ENCODE results near the gene TRHDE.

The TRHDE gene

DNA sequence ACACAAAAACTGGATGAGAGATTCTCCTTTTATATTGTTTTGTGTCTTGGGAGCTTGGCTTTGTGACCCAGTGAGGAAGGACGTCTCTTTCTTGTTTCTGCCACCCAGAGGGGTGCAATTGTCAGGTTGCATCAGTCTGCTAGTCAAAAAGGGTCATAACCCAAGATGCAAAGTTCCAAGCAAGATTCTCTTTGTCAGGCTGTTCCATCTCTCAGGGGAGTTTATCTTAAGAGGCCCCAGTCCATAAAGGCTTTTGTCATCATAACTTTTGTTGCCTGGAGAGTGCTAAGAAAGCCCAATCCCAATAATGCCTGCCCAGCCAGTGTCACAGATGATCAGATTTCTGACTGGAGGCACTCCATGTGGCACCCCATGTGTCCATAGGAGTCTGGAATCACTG lies 444.9 kb downstream of the TRHDE start:
- no peaks in the 10 kb centered on the region for H3K9me3 ChIP-seq (ENCODE audit: low read length)
- H3K4me1 ChIP-seq (ENCODE audit: insufficient read depth, low read length, severe bottlenecking), result no peaks in the 10 kb centered on the region
- no peak overlapping the region for H2AFZ ChIP-seq (ENCODE audit: low read length)
- no peaks in the 10 kb centered on the region for H4K20me1 ChIP-seq (ENCODE audit: insufficient read depth, low read length)
- H3K9me2 ChIP-seq (ENCODE audit: low read depth, low read length), result no peaks in the 10 kb centered on the region
- H3K4me2 ChIP-seq (ENCODE audit: low read length), result no peak overlapping the region
- no peaks in the 10 kb centered on the region for H3K36me3 ChIP-seq (ENCODE audit: insufficient read depth, low read length)
- H3K27me3 ChIP-seq (ENCODE audit: insufficient read depth, low read length), result no peaks in the 10 kb centered on the region
- no peak overlapping the region for H3K27ac ChIP-seq (ENCODE audit: low read depth, low read length, poor library complexity, severe bottlenecking)
- H3K79me2 ChIP-seq (ENCODE audit: insufficient read depth, low read length), result no peaks in the 10 kb centered on the region
- TF ChIP-seq EZH2 (IDR thresholded peaks at IDR 0.05; ENCODE audit: borderline replicate concordance, low read length), result no peak
- TF ChIP-seq, protein P1, sequence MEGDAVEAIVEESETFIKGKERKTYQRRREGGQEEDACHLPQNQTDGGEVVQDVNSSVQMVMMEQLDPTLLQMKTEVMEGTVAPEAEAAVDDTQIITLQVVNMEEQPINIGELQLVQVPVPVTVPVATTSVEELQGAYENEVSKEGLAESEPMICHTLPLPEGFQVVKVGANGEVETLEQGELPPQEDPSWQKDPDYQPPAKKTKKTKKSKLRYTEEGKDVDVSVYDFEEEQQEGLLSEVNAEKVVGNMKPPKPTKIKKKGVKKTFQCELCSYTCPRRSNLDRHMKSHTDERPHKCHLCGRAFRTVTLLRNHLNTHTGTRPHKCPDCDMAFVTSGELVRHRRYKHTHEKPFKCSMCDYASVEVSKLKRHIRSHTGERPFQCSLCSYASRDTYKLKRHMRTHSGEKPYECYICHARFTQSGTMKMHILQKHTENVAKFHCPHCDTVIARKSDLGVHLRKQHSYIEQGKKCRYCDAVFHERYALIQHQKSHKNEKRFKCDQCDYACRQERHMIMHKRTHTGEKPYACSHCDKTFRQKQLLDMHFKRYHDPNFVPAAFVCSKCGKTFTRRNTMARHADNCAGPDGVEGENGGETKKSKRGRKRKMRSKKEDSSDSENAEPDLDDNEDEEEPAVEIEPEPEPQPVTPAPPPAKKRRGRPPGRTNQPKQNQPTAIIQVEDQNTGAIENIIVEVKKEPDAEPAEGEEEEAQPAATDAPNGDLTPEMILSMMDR (IDR thresholded peaks at IDR 0.05; ENCODE audit: low read length), result no peak
- H3K4me3 ChIP-seq (ENCODE audit: low read depth, low read length, poor library complexity, severe bottlenecking), result no peak overlapping the region
- no peak overlapping the region for H3K9ac ChIP-seq (ENCODE audit: low read length)
- H3F3A ChIP-seq (ENCODE audit: insufficient read depth, low read length), result no peaks in the 10 kb centered on the region

All from OCI-LY1 (cell line).